ENCODE measurements around the gene OR2T27. TPM values are rescaled to one million over a fixed set of nuclear protein-coding genes. Genes with fewer than 3 reads are reported as not detected.

The OR2T27 gene
- total and polyA plus RNA-seq, 2 of the 4 experiments (the other 2 are of a cell fraction) = not detected

DNA sequence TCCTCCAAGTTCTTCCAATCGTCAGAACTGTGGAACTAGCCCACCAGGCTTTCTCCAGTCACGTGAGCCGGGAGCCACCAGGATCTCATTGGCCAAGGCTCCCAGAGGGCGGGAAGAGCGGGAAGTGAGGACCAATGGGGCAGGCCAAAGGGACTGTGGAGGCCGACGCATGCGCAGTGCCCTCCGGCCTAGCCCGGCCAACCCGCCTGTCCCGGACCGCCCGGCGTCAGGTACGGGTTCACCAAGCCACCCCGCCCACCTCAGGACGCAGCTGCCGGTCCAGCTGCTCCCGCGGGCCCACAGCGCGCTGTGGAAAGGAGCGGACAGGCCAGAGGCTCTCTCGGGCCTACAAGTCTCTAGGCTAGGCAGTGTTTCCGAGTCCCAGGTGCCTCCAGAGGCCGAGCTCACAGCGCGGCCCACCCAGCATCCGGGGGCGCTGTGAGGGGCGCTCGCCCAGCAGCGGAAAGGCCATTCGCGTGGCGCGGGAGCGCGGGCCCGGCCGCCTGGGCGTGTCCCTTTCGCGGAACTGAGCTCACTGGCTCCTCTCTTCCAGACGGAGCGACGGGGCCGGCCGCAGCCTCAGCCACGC, 36.3 kb upstream of the OR2T27 start:
- no peak overlapping the region for H4K8ac ChIP-seq (ENCODE audit: low read depth in 2 of 2, low read length in 2 of 2)
- H3K4me3 ChIP-seq (ENCODE audit: insufficient read depth, low read depth, low read length) = no peak overlapping the region
- no peak overlapping the region for H3K23ac ChIP-seq (ENCODE audit: low read depth, low read length)
- no peak overlapping the region for H2AK5ac ChIP-seq (ENCODE audit: low read depth, low read length)
- no peak overlapping the region for H3K18ac ChIP-seq (ENCODE audit: low read depth, low read length)
- H3K9me1 ChIP-seq (ENCODE audit: insufficient read depth, low read length) = no peaks in the 10 kb centered on the region
- no peak for DNase-seq
- H3K4me2 ChIP-seq (ENCODE audit: low read depth, low read length) = no peak overlapping the region
- TF ChIP-seq, protein P1, sequence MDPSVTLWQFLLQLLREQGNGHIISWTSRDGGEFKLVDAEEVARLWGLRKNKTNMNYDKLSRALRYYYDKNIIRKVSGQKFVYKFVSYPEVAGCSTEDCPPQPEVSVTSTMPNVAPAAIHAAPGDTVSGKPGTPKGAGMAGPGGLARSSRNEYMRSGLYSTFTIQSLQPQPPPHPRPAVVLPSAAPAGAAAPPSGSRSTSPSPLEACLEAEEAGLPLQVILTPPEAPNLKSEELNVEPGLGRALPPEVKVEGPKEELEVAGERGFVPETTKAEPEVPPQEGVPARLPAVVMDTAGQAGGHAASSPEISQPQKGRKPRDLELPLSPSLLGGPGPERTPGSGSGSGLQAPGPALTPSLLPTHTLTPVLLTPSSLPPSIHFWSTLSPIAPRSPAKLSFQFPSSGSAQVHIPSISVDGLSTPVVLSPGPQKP (IDR thresholded peaks at IDR 0.05; ENCODE audit: borderline replicate concordance, low read depth, low read length) = no peak
- no peak for TF ChIP-seq NFE2L2 (IDR thresholded peaks at IDR 0.05; ENCODE audit: low read depth, low read length)
- TF ChIP-seq SMC3 (IDR thresholded peaks at IDR 0.05; ENCODE audit: low read depth, low read length) = no peak
- no peak for TF ChIP-seq RFX5 (IDR thresholded peaks at IDR 0.05; ENCODE audit: low read depth, low read length)
- TF ChIP-seq CTCF (conservative IDR thresholded peaks at IDR 0.05; ENCODE audit: low read depth, low read length) = no peak
- TF ChIP-seq, protein P2, sequence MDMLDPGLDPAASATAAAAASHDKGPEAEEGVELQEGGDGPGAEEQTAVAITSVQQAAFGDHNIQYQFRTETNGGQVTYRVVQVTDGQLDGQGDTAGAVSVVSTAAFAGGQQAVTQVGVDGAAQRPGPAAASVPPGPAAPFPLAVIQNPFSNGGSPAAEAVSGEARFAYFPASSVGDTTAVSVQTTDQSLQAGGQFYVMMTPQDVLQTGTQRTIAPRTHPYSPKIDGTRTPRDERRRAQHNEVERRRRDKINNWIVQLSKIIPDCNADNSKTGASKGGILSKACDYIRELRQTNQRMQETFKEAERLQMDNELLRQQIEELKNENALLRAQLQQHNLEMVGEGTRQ (IDR thresholded peaks at IDR 0.05; ENCODE audit: low read depth, low read length) = no peak
- H3K27ac ChIP-seq (ENCODE audit: insufficient read depth, low read length) = no peak overlapping the region
- H2AFZ ChIP-seq (replicated peaks; ENCODE audit: low read length, poor library complexity) = no peak overlapping the region
- POLR2A ChIA-PET (ENCODE audit: unreplicated experiment) = no interaction called here
- BruUV-seq (replicated peaks) = no TSS peak
- H4K5ac ChIP-seq (ENCODE audit: low read depth, low read length) = no peak overlapping the region
- H3K27me3 ChIP-seq (ENCODE audit: control insufficient read depth, insufficient read depth, low read length) = no peaks in the 10 kb centered on the region
- H3K4me1 ChIP-seq (ENCODE audit: control insufficient read depth, insufficient read depth, low read length) = no peaks in the 10 kb centered on the region
- H3K79me1 ChIP-seq (ENCODE audit: low read depth in 1 of 2, low read length in 2 of 2) = no peaks in the 10 kb centered on the region
- H3K9me3 ChIP-seq (ENCODE audit: control insufficient read depth, insufficient read depth, low read length) = peaks cover 18% of the 10 kb centered on the region
- no peak overlapping the region for H2AK9ac ChIP-seq (replicated peaks; ENCODE audit: low read depth, low read length, poor library complexity)
- CTCF ChIA-PET = no interaction called here
- no peak overlapping the region for H2BK20ac ChIP-seq (ENCODE audit: low read depth, low read length)
- in situ Hi-C loops (cut with MboI; ENCODE audit: low sequenced_read_pairs) (no loop called here), intact Hi-C loops (cut with micrococcal nuclease) (no loop called here), dilution Hi-C loops (cut with HindIII; ENCODE audit: low sequenced_read_pairs, unreplicated experiment) (no loop called here)
- no peak overlapping the region for H3K14ac ChIP-seq (replicated peaks; ENCODE audit: low read depth, low read length)
- H3K36me3 ChIP-seq (ENCODE audit: control insufficient read depth, insufficient read depth, low read length) = no peaks in the 10 kb centered on the region
- no peak for ATAC-seq (ENCODE audit: low read depth)
- H2BK5ac ChIP-seq (ENCODE audit: low read depth, low read length, poor library complexity, severe bottlenecking) = no peak overlapping the region
- H3K56ac ChIP-seq (ENCODE audit: extremely low read depth, insufficient read depth, low read length) = no peak overlapping the region
- no peak overlapping the region for H3K9ac ChIP-seq (ENCODE audit: low read depth, low read length)
- H3K4ac ChIP-seq (ENCODE audit: low read depth, low read length) = no peak overlapping the region
- H2BK15ac ChIP-seq (ENCODE audit: low read depth, low read length) = no peak overlapping the region
- no peaks in the 10 kb centered on the region for H4K20me1 ChIP-seq (ENCODE audit: insufficient read depth, low read length)
- WGBS, 2 experiments (ENCODE audit: extremely low coverage in 2 of 2, insufficient read length in 1 of 2) = 75% methylated on average over 43 of the region's 51 CpGs; no CpG with 5 or more reads in 1 of the 2 experiments
- H4K91ac ChIP-seq (ENCODE audit: insufficient read depth, low read depth, low read length) = no peak overlapping the region
- no peak overlapping the region for H2BK120ac ChIP-seq (ENCODE audit: low read depth, low read length)

Measured in IMR-90 (cell line).